HCT116 (cell line): ENCODE data around the gene HK1. TPM values are rescaled to one million over a fixed set of nuclear protein-coding genes. Genes with fewer than 3 reads are reported as not detected.

Experiments
- ATAC-seq: fragments of 200-7000 bp; cut with Tn5 transposase; 2 replicates; pipeline ENCODE4 v1.9.1; 2020; ENCODE audit warnings: mild to moderate bottlenecking, moderate library complexity
- BruUV-seq: library from RNA; stranded (reverse); fragments of 400-500 nt; replicated peaks from 2 replicates; lab custom pipeline; 2021; lab: Mats Ljungman, UMichigan
- CTCF ChIA-PET: fragments of 300-600 bp; sonication (Branson Sonifier 250); formaldehyde crosslinking; loops from one replicate; lab custom pipeline; 2021; ENCODE audit warnings: antibody characterized with exemption; lab: Charles Lee
- POLR2A ChIA-PET: fragments of 300-600, 350-600 bp; sonication (Branson Sonifier 250); formaldehyde crosslinking; loops from one replicate; lab custom pipeline; 2021; ENCODE audit warnings: antibody characterized with exemption; lab: Charles Lee
- RAD21 ChIA-PET, 2 experiments: fragments of 300-600 bp; sonication (Branson Sonifier 250); formaldehyde crosslinking; loops; one replicate each; lab custom pipeline; 2023; ENCODE audit warnings: low total read pairs in 2 of 2; ENCODE audit not compliant: uncharacterized antibody in 2 of 2, unreplicated experiment in 2 of 2, low non-redundant PET in 1 of 2; lab: Charles Lee
- DNase-seq: peaks from one replicate; pipeline ENCODE4 v3.0.0-alpha.2; 2010; ENCODE audit warnings: low read depth, low spot score
- H2AFZ ChIP-seq: fragments of 200-600 bp; shearing (Covaris generic), sonication (generic); 2 replicates; pipeline ENCODE4 v1.6.1; 2017; ENCODE audit warnings: low read depth, mixed run types, mixed read lengths, antibody characterized with exemption, low read length; ENCODE audit not compliant: poor library complexity, severe bottlenecking
- H3K27ac ChIP-seq: 2 replicates; pipeline ENCODE4 v1.5.1; 2012; ENCODE audit warnings: low read depth, low read length
- H3K27me3 ChIP-seq: fragments of 200-600 bp; sonication (generic); 2 replicates; pipeline ENCODE4 v1.6.1; 2016; ENCODE audit warnings: mixed run types, low read length, mixed read lengths; ENCODE audit not compliant: insufficient read depth
- H3K36me3 ChIP-seq, 2 experiments: fragments of 200-500 bp in 1 of 2; fragments of 200-600 bp in 1 of 2; sonication (Bioruptor generic) in 1 of 2; sonication (generic) in 1 of 2; 2 replicates each; pipeline versions ENCODE4 v1.5.1 to v1.6.1; 2014 to 2016; ENCODE audit warnings: low read length in 2 of 2, inconsistent platforms in 1 of 2, mixed read lengths in 1 of 2, mixed run types in 1 of 2; ENCODE audit not compliant: insufficient read depth in 2 of 2, control insufficient read depth in 1 of 2
- H3K4me1 ChIP-seq, 2 experiments: fragments of 200-600 bp in 1 of 2; sonication (generic) in 1 of 2; 2 replicates each; pipeline versions ENCODE4 v1.5.1 to v1.6.1; 2012 to 2017; ENCODE audit warnings: low read length in 2 of 2, inconsistent platforms in 1 of 2, mild to moderate bottlenecking in 1 of 2, mixed read lengths in 1 of 2, mixed run types in 1 of 2, moderate library complexity in 1 of 2; ENCODE audit not compliant: insufficient read depth in 2 of 2, control insufficient read depth in 1 of 2
- H3K4me2 ChIP-seq: fragments of 200-600 bp; sonication (generic); 2 replicates; pipeline ENCODE4 v1.6.1; 2017; ENCODE audit warnings: mixed run types, low read length, mixed read lengths
- H3K4me3 ChIP-seq, 2 experiments: fragments of 200-600 bp in 1 of 2; sonication (generic) in 1 of 2; replicated peaks in 1 of 2; 2 replicates each; pipeline ENCODE4 v1.5.1; 2011 to 2016; ENCODE audit warnings: low read length in 2 of 2, control low read depth in 1 of 2, low read depth in 1 of 2, mild to moderate bottlenecking in 1 of 2, mixed read lengths in 1 of 2, mixed run types in 1 of 2
- H3K79me2 ChIP-seq: fragments of 200-600 bp; sonication (generic); 2 replicates; pipeline ENCODE4 v1.6.1; 2017; ENCODE audit warnings: mild to moderate bottlenecking, mixed run types, low read length, moderate library complexity, mixed read lengths; ENCODE audit not compliant: insufficient read depth
- H3K9ac ChIP-seq: fragments of 200-600 bp; sonication (generic); 2 replicates; pipeline ENCODE4 v1.6.1; 2016; ENCODE audit warnings: low read length, mixed read lengths
- H3K9me2 ChIP-seq: fragments of 200-600 bp; sonication (generic), shearing (Covaris generic); 2 replicates; pipeline ENCODE4 v1.6.1; 2017; ENCODE audit warnings: mixed run types, mild to moderate bottlenecking, moderate library complexity; ENCODE audit not compliant: insufficient read depth
- H3K9me3 ChIP-seq, 2 experiments: fragments of 200-500 bp in 1 of 2; fragments of 200-600 bp in 1 of 2; sonication (Bioruptor generic) in 1 of 2; sonication (generic) in 1 of 2; 2 replicates each; pipeline ENCODE4 v1.6.1; 2014 to 2017; ENCODE audit warnings: low read length in 2 of 2, mixed read lengths in 2 of 2, inconsistent platforms in 1 of 2, low read depth in 1 of 2, mild to moderate bottlenecking in 1 of 2, mixed run types in 1 of 2, moderate library complexity in 1 of 2; ENCODE audit not compliant: control insufficient read depth in 1 of 2, insufficient read depth in 1 of 2
- H4K20me1 ChIP-seq: fragments of 200-600 bp; sonication (generic), shearing (Covaris generic); 2 replicates; pipeline ENCODE4 v1.6.1; 2017; ENCODE audit warnings: mixed run types, mild to moderate bottlenecking, moderate library complexity; ENCODE audit not compliant: insufficient read depth
- CBX3 ChIP-seq: IDR thresholded peaks from 2 replicates; pipeline ENCODE4 v1.6.1; 2012; ENCODE audit warnings: low read depth
- EGR1 ChIP-seq: IDR thresholded peaks from 2 replicates; pipeline ENCODE4 v1.6.1; 2012; ENCODE audit warnings: low read depth
- FOSL1 ChIP-seq: IDR thresholded peaks from 2 replicates; pipeline ENCODE4 v1.6.1; 2012; ENCODE audit warnings: low read depth
- POLR2A ChIP-seq: IDR thresholded peaks from 2 replicates; pipeline ENCODE4 v1.7.0; 2011; ENCODE audit warnings: borderline replicate concordance; ENCODE audit not compliant: insufficient read depth, insufficient read length; ENCODE audit errors: extremely low read depth
- POLR2AphosphoS5 ChIP-seq: IDR thresholded peaks from 2 replicates; pipeline ENCODE4 v1.6.1; 2011; ENCODE audit warnings: mild to moderate bottlenecking, low read depth, low read length, moderate library complexity
- SIN3A ChIP-seq: IDR thresholded peaks from 2 replicates; pipeline ENCODE4 v1.6.1; 2012; ENCODE audit warnings: low read depth
- SRF ChIP-seq: IDR thresholded peaks from 2 replicates; pipeline ENCODE4 v1.6.1; 2012; ENCODE audit warnings: low read depth
- ZFX ChIP-seq: fragments of 450-650 bp; IDR thresholded peaks from 2 replicates; pipeline ENCODE4 v1.6.1; 2017
- ZNF274 ChIP-seq: fragments of 200-500 bp; sonication (Bioruptor generic); IDR thresholded peaks from 2 replicates; pipeline ENCODE4 v1.6.1; 2014; ENCODE audit warnings: mild to moderate bottlenecking, low read depth, low read length, inconsistent platforms
- intact Hi-C: fragments of 100-400 bp; cut with micrococcal nuclease; formaldehyde crosslinking; loops from 2 replicates; pipeline ENCODE4 v1.10.0; 2022
- total RNA-seq: library from RNA; stranded (reverse); gene quantifications from one replicate; pipeline ENCODE4 v1.2.1, GENCODE V29; 2021; ENCODE audit not compliant: unreplicated experiment
- TF ChIP-seq, protein P1 (sequence below): IDR thresholded peaks from 2 replicates; pipeline ENCODE4 v1.6.1; 2012
- TF ChIP-seq, protein P2 (sequence below): IDR thresholded peaks from 2 replicates; pipeline ENCODE4 v1.6.1; 2011; ENCODE audit warnings: mild to moderate bottlenecking, low read length, moderate library complexity; ENCODE audit not compliant: insufficient replicate concordance; ENCODE audit errors: extremely low read depth
- TF ChIP-seq, protein P3 (sequence below): IDR thresholded peaks from 2 replicates; pipeline ENCODE4 v1.6.1; 2012
- TF ChIP-seq, protein P4 (sequence below): IDR thresholded peaks from 2 replicates; pipeline ENCODE4 v1.6.1; 2012; ENCODE audit warnings: low read depth

HK1 gene
- total RNA-seq, 1 experiment from 2014 or later = 50.3 TPM

DNA sequence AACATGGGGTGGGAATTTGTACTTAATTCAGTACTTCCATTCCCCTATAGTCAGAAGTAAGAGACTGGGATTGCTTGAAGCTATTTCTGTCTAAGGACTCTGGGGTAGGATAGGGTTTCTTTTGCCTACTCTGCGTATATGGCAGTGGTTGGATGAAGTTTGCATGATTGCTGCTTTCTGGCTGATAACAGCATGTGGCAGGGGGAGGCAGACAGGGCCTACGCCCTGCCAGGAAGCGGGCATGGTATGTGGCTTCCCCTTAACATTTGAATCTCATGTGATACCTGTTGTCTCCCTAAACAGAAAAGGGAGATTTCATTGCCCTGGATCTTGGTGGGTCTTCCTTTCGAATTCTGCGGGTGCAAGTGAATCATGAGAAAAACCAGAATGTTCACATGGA, 81.3 kb downstream of the HK1 start:
- no peaks in the 10 kb centered on the region for H3K27me3 ChIP-seq
- no peak for ATAC-seq
- no peaks in the 10 kb centered on the region for H3K79me2 ChIP-seq
- H3K9me2 ChIP-seq = no peaks in the 10 kb centered on the region
- no peaks in the 10 kb centered on the region for H4K20me1 ChIP-seq
- H3K4me1 ChIP-seq = no peaks in the 10 kb centered on the region
- intact Hi-C loops = no loop called here
- BruUV-seq = no TSS peak
- H3K27ac ChIP-seq = no peak overlapping the region
- H2AFZ ChIP-seq = no peak overlapping the region
- ChIA-PET CTCF (no interaction called here), RAD21 (no interaction called here), POLR2A (no interaction called here)
- TF ChIP-seq, protein P1, sequence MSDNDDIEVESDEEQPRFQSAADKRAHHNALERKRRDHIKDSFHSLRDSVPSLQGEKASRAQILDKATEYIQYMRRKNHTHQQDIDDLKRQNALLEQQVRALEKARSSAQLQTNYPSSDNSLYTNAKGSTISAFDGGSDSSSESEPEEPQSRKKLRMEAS = no peak
- TF ChIP-seq, protein P2, sequence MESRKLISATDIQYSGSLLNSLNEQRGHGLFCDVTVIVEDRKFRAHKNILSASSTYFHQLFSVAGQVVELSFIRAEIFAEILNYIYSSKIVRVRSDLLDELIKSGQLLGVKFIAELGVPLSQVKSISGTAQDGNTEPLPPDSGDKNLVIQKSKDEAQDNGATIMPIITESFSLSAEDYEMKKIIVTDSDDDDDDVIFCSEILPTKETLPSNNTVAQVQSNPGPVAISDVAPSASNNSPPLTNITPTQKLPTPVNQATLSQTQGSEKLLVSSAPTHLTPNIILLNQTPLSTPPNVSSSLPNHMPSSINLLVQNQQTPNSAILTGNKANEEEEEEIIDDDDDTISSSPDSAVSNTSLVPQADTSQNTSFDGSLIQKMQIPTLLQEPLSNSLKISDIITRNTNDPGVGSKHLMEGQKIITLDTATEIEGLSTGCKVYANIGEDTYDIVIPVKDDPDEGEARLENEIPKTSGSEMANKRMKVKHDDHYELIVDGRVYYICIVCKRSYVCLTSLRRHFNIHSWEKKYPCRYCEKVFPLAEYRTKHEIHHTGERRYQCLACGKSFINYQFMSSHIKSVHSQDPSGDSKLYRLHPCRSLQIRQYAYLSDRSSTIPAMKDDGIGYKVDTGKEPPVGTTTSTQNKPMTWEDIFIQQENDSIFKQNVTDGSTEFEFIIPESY = no peak
- TF ChIP-seq POLR2AphosphoS5 (no peak), ZFX (no peak), SRF (no peak), ZNF274 (no peak), SIN3A (no peak), POLR2A (no peak), CBX3 (no peak), EGR1 (no peak), FOSL1 (no peak)
- TF ChIP-seq, protein P3, sequence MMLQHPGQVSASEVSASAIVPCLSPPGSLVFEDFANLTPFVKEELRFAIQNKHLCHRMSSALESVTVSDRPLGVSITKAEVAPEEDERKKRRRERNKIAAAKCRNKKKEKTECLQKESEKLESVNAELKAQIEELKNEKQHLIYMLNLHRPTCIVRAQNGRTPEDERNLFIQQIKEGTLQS = no peak
- TF ChIP-seq, protein P4, sequence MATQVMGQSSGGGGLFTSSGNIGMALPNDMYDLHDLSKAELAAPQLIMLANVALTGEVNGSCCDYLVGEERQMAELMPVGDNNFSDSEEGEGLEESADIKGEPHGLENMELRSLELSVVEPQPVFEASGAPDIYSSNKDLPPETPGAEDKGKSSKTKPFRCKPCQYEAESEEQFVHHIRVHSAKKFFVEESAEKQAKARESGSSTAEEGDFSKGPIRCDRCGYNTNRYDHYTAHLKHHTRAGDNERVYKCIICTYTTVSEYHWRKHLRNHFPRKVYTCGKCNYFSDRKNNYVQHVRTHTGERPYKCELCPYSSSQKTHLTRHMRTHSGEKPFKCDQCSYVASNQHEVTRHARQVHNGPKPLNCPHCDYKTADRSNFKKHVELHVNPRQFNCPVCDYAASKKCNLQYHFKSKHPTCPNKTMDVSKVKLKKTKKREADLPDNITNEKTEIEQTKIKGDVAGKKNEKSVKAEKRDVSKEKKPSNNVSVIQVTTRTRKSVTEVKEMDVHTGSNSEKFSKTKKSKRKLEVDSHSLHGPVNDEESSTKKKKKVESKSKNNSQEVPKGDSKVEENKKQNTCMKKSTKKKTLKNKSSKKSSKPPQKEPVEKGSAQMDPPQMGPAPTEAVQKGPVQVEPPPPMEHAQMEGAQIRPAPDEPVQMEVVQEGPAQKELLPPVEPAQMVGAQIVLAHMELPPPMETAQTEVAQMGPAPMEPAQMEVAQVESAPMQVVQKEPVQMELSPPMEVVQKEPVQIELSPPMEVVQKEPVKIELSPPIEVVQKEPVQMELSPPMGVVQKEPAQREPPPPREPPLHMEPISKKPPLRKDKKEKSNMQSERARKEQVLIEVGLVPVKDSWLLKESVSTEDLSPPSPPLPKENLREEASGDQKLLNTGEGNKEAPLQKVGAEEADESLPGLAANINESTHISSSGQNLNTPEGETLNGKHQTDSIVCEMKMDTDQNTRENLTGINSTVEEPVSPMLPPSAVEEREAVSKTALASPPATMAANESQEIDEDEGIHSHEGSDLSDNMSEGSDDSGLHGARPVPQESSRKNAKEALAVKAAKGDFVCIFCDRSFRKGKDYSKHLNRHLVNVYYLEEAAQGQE = no peak
- no peaks in the 10 kb centered on the region for H3K9me3 ChIP-seq
- no peak overlapping the region for H3K4me3 ChIP-seq
- DNase-seq = no peak
- H3K4me2 ChIP-seq = no peak overlapping the region
- H3K36me3 ChIP-seq = no peaks in the 10 kb centered on the region
- H3K9ac ChIP-seq = no peak overlapping the region
